Occipital lobe (tissue), 2 donors: ENCODE measurements around the gene GPBAR1. TPM values are rescaled to one million over a fixed set of nuclear protein-coding genes. Genes with fewer than 3 reads are reported as not detected.
"Not testable (repeated sequence)": the region's sequence is repeated elsewhere in the genome, so short reads cannot be mapped to it uniquely, and the experiment has no call there.

Experiments
- DNase-seq: peaks from one replicate; lab custom pipeline; 2025; lab: John Stamatoyannopoulos, UW
- total RNA-seq: library from RNA; depleted of rRNA; stranded (reverse); fragments of >200 nt; gene quantifications from one replicate; pipeline ENCODE4 v1.2.3, GENCODE V29; 2014

GPBAR1 gene
- total RNA-seq, 1 donor from 2014 or later = not detected

GRCh38 chr2:218307415-218308090 lies 46.7 kb downstream of the GPBAR1 start:
- DNase-seq = no peak

- DNase-seq = no peak
These were observed 50.2 kb downstream of the GPBAR1 start for GRCh38 chr2:218310853-218311540.

GRCh38 chr2:218311541-218312266 lies 50.9 kb downstream of the GPBAR1 start:
- DNase-seq = not testable (repeated sequence)

GRCh38 chr2:218312267-218312756 lies 51.5 kb downstream of the GPBAR1 start:
- no peak for DNase-seq

- no peak for DNase-seq
These were observed 52.5 kb downstream of the GPBAR1 start for GRCh38 chr2:218313356-218313755.

Other genes starting within 250 kb of the GPBAR1 start
- 0.78 TPM for gene RUFY4, start 191.8 kb upstream of the GPBAR1 start, total RNA-seq
- gene CXCR2, start 135.0 kb upstream of the GPBAR1 start, total RNA-seq = 2.3 TPM
- not detected for gene CXCR1, start 94.1 kb upstream of the GPBAR1 start, total RNA-seq
- gene ARPC2, start 43.8 kb upstream of the GPBAR1 start, total RNA-seq = 110 TPM
- gene AAMP, start 9.1 kb downstream of the GPBAR1 start, total RNA-seq = 105 TPM
- gene PNKD, start 9.5 kb downstream of the GPBAR1 start, total RNA-seq = 18.2 TPM
- gene TMBIM1, start 31.5 kb downstream of the GPBAR1 start, total RNA-seq = 16.2 TPM
- 0.31 TPM for gene CATIP, start 95.8 kb downstream of the GPBAR1 start, total RNA-seq
- 1.7 TPM for gene SLC11A1, start 121.3 kb downstream of the GPBAR1 start, total RNA-seq
- gene CTDSP1, start 138.9 kb downstream of the GPBAR1 start, total RNA-seq = 13.3 TPM
- not detected for gene VIL1, start 158.1 kb downstream of the GPBAR1 start, total RNA-seq